Measurements from ENCODE around the gene DNAH8.

DNA sequence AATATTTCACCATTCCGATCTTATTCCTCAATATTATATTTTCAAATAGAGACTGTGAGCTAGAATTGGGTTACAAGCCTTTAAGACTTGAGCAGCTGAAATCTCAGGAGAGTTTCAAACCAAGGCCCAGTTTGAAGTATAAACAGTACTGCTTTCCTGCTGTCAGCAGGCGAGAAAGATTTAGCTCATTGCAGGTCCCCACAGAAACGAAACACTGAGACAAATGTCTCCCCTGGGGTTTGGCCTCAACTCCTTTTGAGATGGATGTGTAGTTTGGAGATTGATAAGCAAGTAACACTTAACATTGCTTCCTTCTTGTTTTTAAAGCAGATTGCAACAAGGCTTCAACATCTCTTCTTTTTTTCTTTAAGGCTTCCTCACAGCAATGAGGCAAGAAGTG lies 311.1 kb downstream of the DNAH8 start:
- TF ChIP-seq CTCF (IDR thresholded peaks at IDR 0.05): no peak
- no peak for TF ChIP-seq POLR2A (IDR thresholded peaks at IDR 0.05)
- TF ChIP-seq POLR2AphosphoS5 (IDR thresholded peaks at IDR 0.05): no peak
